ENCODE results near the gene RMDN2. TPM values are rescaled to one million over a fixed set of nuclear protein-coding genes. Genes with fewer than 3 reads are reported as not detected.

Gene RMDN2
- total RNA-seq, 1 experiment from 2014 or later: 3.2 TPM

DNA sequence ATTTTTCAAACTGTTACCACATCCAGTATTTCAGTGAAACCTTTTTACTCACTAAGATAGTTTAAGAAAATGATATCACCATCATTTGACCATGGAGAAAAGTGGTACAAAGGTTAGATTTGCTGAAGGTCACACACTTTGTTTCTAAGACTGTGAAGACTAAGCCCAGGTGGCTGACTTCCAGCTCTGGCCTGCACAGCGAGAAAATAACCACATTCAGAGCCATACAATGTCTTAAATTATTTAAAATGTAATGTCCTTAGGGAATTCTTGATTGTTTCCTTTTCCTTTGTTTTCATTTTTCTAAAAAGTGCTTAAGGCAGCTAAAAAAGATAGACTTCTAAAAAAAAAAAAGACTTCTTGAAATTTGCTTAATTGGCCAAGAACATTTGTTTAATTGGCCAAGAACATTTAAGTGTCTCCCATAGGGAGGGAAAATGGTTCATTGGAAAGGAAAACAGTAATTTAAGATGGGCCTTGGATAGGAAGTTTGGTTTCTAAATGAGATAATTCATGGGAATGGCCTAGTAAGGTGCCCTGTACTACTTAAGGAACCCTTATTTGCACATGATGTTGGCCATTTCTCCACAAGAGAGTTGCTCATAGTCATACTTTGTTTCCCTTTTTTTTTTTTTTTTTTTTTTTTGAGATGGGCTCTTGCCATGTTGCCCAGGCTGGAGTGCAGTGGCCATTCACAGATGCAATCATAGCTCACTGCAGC is 105.7 kb downstream of the RMDN2 start:
- BruUV-seq (replicated peaks): no TSS peak
- intact Hi-C loops (cut with micrococcal nuclease): no loop called here
- Mint-ChIP-seq H3K27me3 (ENCODE audit: insufficient read depth, unreplicated experiment) (peaks cover 7% of the 10 kb centered on the region), H3K4me1 (ENCODE audit: insufficient read depth, unreplicated experiment) (peaks cover 11% of the 10 kb centered on the region), H3K36me3 (ENCODE audit: insufficient read depth, unreplicated experiment) (no peaks in the 10 kb centered on the region), H3K4me3 (ENCODE audit: unreplicated experiment) (no peak overlapping the region), H3K27ac (ENCODE audit: low read depth, unreplicated experiment) (no peak overlapping the region), H3K9me3 (ENCODE audit: unreplicated experiment) (no peaks in the 10 kb centered on the region)
- CTCF ChIA-PET: no interaction called here
- TF ChIP-seq, protein P1, sequence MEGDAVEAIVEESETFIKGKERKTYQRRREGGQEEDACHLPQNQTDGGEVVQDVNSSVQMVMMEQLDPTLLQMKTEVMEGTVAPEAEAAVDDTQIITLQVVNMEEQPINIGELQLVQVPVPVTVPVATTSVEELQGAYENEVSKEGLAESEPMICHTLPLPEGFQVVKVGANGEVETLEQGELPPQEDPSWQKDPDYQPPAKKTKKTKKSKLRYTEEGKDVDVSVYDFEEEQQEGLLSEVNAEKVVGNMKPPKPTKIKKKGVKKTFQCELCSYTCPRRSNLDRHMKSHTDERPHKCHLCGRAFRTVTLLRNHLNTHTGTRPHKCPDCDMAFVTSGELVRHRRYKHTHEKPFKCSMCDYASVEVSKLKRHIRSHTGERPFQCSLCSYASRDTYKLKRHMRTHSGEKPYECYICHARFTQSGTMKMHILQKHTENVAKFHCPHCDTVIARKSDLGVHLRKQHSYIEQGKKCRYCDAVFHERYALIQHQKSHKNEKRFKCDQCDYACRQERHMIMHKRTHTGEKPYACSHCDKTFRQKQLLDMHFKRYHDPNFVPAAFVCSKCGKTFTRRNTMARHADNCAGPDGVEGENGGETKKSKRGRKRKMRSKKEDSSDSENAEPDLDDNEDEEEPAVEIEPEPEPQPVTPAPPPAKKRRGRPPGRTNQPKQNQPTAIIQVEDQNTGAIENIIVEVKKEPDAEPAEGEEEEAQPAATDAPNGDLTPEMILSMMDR (IDR thresholded peaks at IDR 0.05; ENCODE audit: unreplicated experiment): no peak
- POLR2A ChIA-PET: interaction anchor here (0.7 kb wide), 1 partner anchor 1327 kb away, joined by 3 read pairs; no protein-coding TSS in a partner anchor
- no peak for DNase-seq (ENCODE audit: unreplicated experiment)

DNA sequence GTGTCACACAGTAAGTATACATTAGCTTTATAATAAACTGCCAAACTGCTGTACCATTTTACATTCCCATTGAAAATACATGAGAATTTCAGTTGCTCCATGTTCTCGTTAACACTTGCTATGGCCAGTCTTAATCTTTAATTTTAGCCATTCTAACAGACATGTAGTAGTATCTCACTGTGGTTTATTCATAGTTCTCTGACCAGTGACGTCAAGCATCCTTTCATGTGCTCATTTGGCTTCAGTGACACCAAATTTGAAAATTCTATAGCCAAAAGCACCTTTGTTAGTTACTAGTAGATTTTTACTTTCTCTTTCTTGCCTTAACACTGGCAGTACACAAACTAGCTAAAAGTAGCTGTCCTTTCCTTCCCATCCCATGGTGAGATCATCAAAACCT is 107.9 kb downstream of the RMDN2 start:
- no peaks in the 10 kb centered on the region for H3K4me1 Mint-ChIP-seq (ENCODE audit: insufficient read depth, unreplicated experiment)
- H3K4me3 Mint-ChIP-seq (ENCODE audit: unreplicated experiment): no peak overlapping the region
- H3K9me3 Mint-ChIP-seq (ENCODE audit: unreplicated experiment): no peaks in the 10 kb centered on the region
- TF ChIP-seq, protein P1 (IDR thresholded peaks at IDR 0.05; ENCODE audit: unreplicated experiment): no peak
- no peak overlapping the region for H3K27ac Mint-ChIP-seq (ENCODE audit: low read depth, unreplicated experiment)
- no peak for DNase-seq (ENCODE audit: unreplicated experiment)
- intact Hi-C loops (cut with micrococcal nuclease): no loop called here
- CTCF ChIA-PET: no interaction called here
- BruUV-seq (replicated peaks): no TSS peak
- POLR2A ChIA-PET: no interaction called here
- H3K36me3 Mint-ChIP-seq (ENCODE audit: insufficient read depth, unreplicated experiment): no peaks in the 10 kb centered on the region
- peaks cover 28% of the 10 kb centered on the region for H3K27me3 Mint-ChIP-seq (ENCODE audit: insufficient read depth, unreplicated experiment)

DNA sequence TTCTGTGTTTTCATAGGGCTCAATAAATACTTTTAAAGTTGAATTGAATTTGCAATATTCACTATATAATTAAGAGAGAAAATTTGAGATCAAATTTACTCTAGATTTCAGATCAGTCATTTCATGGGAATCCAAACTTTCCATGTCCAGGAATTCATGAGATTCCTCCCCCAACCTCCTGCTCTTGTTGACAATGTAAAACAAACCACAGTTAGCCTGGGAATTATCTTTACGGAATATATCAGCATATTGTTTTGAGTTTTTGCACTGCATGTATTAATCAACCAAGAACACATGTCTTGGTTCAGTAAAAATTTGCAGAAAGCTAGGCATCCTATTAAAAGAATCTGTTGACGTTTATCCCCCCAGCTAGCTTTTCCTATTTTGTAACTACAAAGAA is 108.6 kb downstream of the RMDN2 start:
- CTCF ChIA-PET: no interaction called here
- TF ChIP-seq, protein P1 (IDR thresholded peaks at IDR 0.05; ENCODE audit: unreplicated experiment): no peak
- H3K9me3 Mint-ChIP-seq (ENCODE audit: unreplicated experiment): no peaks in the 10 kb centered on the region
- no peak for DNase-seq (ENCODE audit: unreplicated experiment)
- POLR2A ChIA-PET: no interaction called here
- peaks cover 32% of the 10 kb centered on the region for H3K27me3 Mint-ChIP-seq (ENCODE audit: insufficient read depth, unreplicated experiment)
- H3K4me1 Mint-ChIP-seq (ENCODE audit: insufficient read depth, unreplicated experiment): no peaks in the 10 kb centered on the region
- no peak overlapping the region for H3K27ac Mint-ChIP-seq (ENCODE audit: low read depth, unreplicated experiment)
- no peaks in the 10 kb centered on the region for H3K36me3 Mint-ChIP-seq (ENCODE audit: insufficient read depth, unreplicated experiment)
- H3K4me3 Mint-ChIP-seq (ENCODE audit: unreplicated experiment): no peak overlapping the region
- BruUV-seq (replicated peaks): no TSS peak
- intact Hi-C loops (cut with micrococcal nuclease): no loop called here

DNA sequence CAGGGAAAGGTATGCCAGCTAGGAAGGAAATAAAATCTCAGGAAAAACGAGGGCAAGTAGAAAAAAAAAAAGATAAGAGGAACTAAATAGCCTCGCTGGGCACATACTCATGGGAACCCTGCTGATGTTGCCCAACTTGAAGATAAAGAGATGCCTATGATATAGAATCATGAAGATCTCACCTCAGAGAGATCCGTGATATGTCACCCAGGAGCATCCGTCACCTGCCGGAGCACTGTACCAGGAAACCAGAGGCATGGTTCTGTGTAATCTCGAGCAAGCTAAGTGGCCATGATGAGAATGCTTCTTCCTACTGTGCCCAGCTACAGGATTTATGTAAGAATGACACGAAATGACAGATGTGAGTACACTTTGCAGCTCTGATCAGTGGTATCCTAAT is 110.9 kb downstream of the RMDN2 start:
- no peak overlapping the region for H3K4me3 Mint-ChIP-seq (ENCODE audit: unreplicated experiment)
- no TSS peak for BruUV-seq (replicated peaks)
- H3K9me3 Mint-ChIP-seq (ENCODE audit: unreplicated experiment): no peaks in the 10 kb centered on the region
- H3K27me3 Mint-ChIP-seq (ENCODE audit: insufficient read depth, unreplicated experiment): peaks cover 32% of the 10 kb centered on the region
- H3K27ac Mint-ChIP-seq (ENCODE audit: low read depth, unreplicated experiment): no peak overlapping the region
- no peak for DNase-seq (ENCODE audit: unreplicated experiment)
- no peaks in the 10 kb centered on the region for H3K4me1 Mint-ChIP-seq (ENCODE audit: insufficient read depth, unreplicated experiment)
- ChIA-PET POLR2A (no interaction called here), CTCF (interaction anchor here (0.9 kb wide), 1 partner anchor 42 kb away, joined by 6 read pairs; no protein-coding TSS in a partner anchor)
- intact Hi-C loops (cut with micrococcal nuclease): no loop called here
- TF ChIP-seq, protein P1 (IDR thresholded peaks at IDR 0.05; ENCODE audit: unreplicated experiment): no peak
- no peaks in the 10 kb centered on the region for H3K36me3 Mint-ChIP-seq (ENCODE audit: insufficient read depth, unreplicated experiment)

All from MCF 10A (cell line).